BE2C (cell line): ENCODE data around the gene PKP2.
A peak's percentile ranks its signal among the peaks of the same experiment; 100 is the strongest.
"Not testable (repeated sequence)": the region's sequence is repeated elsewhere in the genome, so short reads cannot be mapped to it uniquely, and the experiment has no call there.

Experiments
- DNase-seq: peaks from one replicate; pipeline ENCODE4 v3.0.0-alpha.2; 2020
- H3K27me3 ChIP-seq: fragments of 250-450 bp; sonication (Bioruptor Pico); 2 replicates; pipeline ENCODE4 v1.5.1; 2020; ENCODE audit warnings: mild to moderate bottlenecking
- H3K36me3 ChIP-seq: fragments of 250-450 bp; sonication (Bioruptor Pico); 2 replicates; pipeline ENCODE4 v1.5.1; 2020; ENCODE audit warnings: mild to moderate bottlenecking
- H3K4me1 ChIP-seq: fragments of 250-450 bp; sonication (Bioruptor Pico); 2 replicates; pipeline ENCODE4 v1.5.1; 2020
- H3K4me3 ChIP-seq: 2 replicates; pipeline ENCODE4 v1.5.1; 2011; ENCODE audit warnings: low read depth, low read length
- H3K9me3 ChIP-seq: fragments of 250-450 bp; sonication (Bioruptor Pico); 2 replicates; pipeline ENCODE4 v1.5.1; 2020
- CTCF ChIP-seq: IDR thresholded peaks from 2 replicates; pipeline ENCODE4 v1.5.1; 2012; ENCODE audit warnings: mild to moderate bottlenecking, low read depth, low read length

Gene PKP2

DNA sequence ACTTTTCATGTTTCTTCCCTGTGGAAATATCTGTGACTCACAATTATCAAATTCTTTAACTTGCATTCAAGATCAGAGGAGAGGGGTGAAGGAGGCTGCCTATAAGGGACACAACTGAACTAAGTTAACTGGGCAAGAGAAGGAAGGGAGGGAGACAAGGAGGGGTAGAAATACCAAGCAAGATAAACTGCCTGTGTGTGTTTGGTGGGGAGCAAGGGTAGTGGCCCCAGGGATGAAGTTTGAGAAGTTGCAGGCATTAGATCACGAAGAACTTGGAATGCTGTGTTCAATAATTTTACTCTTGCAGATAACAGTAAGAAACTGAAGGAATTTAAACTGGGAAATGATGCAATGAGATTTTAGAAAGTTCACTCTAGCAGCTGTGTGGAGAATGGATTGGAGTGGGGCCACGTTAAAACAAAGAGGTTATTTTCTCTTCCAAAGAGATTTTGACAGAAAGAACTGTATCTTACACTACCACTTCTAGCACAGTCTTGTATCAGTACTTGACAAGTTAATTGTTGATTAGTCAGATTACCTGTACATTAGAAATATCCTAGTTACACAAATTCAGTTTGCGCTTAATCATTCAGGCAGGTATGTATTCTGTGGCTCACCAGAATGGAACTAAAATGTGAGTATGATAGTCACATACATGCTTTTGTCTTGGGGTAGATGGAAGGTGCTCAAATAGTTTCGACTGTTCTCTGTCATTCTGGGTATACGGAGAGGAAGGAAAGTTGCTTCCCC, 7.4 kb downstream of the PKP2 start:
- no peak for DNase-seq
- TF ChIP-seq CTCF = no peak
- Histone ChIP-seq H3K36me3 (no peaks in the 10 kb centered on the region), H3K4me1 (no peaks in the 10 kb centered on the region), H3K4me3 (no peak overlapping the region), H3K9me3 (no peaks in the 10 kb centered on the region), H3K27me3 (no peaks in the 10 kb centered on the region)

DNA sequence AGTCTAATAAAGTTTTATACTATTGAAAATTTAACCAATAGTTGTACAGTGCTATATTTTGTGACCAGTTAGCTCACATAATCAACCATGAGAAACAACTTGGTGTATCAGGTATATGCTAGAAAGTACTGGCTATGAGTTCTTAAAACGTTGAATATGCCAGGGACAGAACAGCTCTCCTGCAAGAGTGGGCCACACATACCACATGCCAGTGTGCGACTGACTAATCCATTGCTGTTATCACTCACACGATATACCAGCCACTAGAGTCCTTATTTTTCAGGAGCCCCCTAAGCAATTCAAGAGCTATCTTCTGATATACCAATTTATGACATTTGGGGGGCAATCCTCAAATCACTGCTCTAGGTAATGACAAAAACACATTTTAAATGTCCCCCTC, 9.5 kb downstream of the PKP2 start:
- H3K4me3 ChIP-seq = no peak overlapping the region
- no peaks in the 10 kb centered on the region for H3K9me3 ChIP-seq
- H3K27me3 ChIP-seq = no peaks in the 10 kb centered on the region
- DNase-seq = no peak
- TF ChIP-seq CTCF = no peak
- no peaks in the 10 kb centered on the region for H3K36me3 ChIP-seq
- no peaks in the 10 kb centered on the region for H3K4me1 ChIP-seq

GRCh38 chr12:32885831-32886230, 10.7 kb downstream of the PKP2 start:
- no peak for TF ChIP-seq CTCF
- DNase-seq = no peak
- no peaks in the 10 kb centered on the region for H3K36me3 ChIP-seq
- H3K4me1 ChIP-seq = no peaks in the 10 kb centered on the region
- H3K9me3 ChIP-seq = no peaks in the 10 kb centered on the region
- no peak overlapping the region for H3K4me3 ChIP-seq
- no peaks in the 10 kb centered on the region for H3K27me3 ChIP-seq

- Histone ChIP-seq H3K4me3 (no peak overlapping the region), H3K27me3 (no peaks in the 10 kb centered on the region), H3K9me3 (no peaks in the 10 kb centered on the region), H3K36me3 (no peaks in the 10 kb centered on the region), H3K4me1 (no peaks in the 10 kb centered on the region)
- no peak for TF ChIP-seq CTCF
- DNase-seq = no peak
Observed at GRCh38 chr12:32884962-32885361, 11.6 kb downstream of the PKP2 start.

- Histone ChIP-seq H3K9me3 (no peaks in the 10 kb centered on the region), H3K36me3 (no peaks in the 10 kb centered on the region), H3K27me3 (no peaks in the 10 kb centered on the region), H3K4me3 (no peak overlapping the region), H3K4me1 (no peaks in the 10 kb centered on the region)
- no peak for DNase-seq
- no peak for TF ChIP-seq CTCF
Observed at GRCh38 chr12:32881702-32882101, 14.9 kb downstream of the PKP2 start.

DNA sequence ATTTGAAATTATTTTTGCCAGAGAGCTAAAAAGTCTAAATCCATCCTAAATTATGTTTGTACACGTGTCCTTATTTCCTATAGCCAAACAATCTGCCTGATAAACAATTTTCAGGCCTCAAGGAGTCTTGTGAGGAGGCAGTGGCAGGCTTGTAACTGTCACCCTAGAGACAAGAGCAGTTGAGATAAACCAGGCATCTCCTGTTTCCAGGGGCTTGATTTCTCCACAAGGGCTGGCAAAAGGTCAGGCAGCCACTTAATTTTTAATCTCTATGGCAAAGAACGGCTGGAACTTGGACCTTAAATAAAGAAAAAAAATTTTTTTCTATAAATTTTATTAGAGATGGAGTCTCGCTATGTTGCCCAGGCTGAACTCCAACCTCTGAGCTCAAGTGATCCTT, 15.5 kb downstream of the PKP2 start:
- H3K36me3 ChIP-seq = no peaks in the 10 kb centered on the region
- DNase-seq = peak; percentile 15
- no peaks in the 10 kb centered on the region for H3K4me1 ChIP-seq
- no peak for TF ChIP-seq CTCF
- H3K4me3 ChIP-seq = no peak overlapping the region
- H3K27me3 ChIP-seq = no peaks in the 10 kb centered on the region
- H3K9me3 ChIP-seq = no peaks in the 10 kb centered on the region

GRCh38 chr12:32879066-32879465, 17.5 kb downstream of the PKP2 start:
- not testable (repeated sequence) for H3K36me3 ChIP-seq, H3K9me3 ChIP-seq, H3K4me3 ChIP-seq, H3K27me3 ChIP-seq, DNase-seq, H3K4me1 ChIP-seq
